ENCODE data around the gene PUSL1.
A peak's percentile ranks its signal among the peaks of the same experiment; 100 is the strongest.

The PUSL1 gene

DNA sequence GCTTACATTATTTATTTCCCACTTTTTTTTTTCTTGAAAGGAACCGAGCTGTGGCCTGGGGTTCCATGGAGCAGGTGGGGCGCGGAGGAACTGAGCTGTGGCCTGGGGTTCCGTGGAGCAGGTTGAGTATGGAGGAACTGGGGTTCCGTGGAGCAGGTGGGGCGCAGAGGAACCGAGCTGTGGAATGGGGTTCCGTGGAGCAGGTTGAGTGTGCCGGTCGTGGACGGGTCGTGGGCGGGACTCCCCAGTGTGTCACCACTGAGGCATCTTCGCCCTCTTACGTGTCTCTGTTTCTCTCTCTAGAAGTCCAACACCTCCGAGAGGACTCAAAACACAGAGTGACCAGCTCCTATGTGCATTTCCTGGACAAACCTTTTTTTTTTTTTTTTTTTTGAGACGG, 29.4 kb upstream of the PUSL1 start:
- no peak for DNase-seq (ENCODE audit: low read depth in 3 of 3)

DNA sequence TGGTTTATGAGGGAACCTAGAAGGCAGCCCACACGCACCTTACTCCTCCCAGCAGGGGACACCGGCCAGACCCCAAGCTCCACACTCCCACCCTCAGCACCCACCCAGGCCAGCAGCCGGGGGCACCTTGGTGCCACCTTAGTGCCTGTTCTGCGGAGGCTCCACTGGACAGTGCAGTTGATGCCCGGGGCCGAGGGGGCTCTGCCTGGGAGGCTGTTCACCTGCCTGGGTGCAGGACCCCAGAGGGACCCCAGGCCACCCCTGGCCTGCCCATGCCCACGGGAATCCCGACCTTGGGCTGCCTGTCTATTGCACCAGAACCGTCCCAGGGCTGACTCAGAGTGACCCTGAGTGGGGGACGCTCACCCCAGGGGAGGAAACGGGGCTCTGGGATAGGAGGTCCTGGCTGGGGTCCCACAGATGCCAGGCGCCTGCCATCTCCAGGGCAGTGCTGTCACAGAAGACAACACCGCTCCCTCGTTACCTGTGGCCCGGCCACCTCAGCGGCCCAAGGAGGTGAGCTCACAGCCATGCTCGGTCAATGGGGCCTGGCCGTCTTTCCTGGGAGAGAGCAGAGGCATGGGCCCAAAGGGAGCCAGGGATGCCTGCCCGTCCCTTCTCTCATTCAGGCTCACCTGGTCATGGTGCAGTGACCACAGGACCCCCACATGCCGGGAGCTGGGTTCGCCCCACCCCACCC, 27.5 kb upstream of the PUSL1 start:
- DNase-seq (ENCODE audit: low read depth in 3 of 3): no peak

DNA sequence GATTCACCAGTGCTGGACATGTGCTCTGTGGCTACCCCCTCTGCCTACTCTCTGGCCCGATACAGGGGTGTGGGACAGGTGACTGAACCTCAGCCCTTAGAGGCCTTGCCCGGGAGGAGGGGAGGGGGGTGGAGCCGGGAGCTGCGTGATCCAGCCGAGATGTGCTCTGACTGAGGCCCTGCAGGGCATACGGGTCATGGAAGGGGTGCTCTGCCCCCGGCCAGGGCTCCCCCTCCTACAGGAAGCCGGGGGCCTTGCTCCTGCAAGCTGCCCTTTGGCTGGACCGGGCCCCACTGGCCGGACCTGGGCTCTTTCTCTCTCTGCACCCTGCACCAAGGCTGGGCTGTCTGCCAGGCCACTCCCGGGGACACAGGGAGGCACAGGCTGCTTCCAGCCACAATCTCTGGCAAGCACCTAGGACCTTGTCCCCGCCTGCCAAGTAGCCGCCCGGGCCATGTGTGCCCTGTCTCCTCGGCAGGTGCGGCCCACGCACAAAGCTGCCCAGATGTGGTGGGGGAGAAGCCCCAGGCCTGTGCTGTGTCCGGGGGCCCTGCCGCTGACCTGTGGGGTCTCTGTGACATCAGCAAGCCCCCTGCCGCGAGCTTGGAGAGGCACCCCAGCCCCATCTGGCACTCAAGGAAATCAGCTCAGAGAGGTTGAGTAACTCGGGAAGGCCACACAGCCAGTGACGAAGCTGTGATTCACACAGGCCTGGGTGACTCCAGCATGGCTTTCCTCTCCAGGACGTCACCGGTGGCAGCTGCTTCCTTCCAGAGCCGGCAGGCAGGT, 26.7 kb upstream of the PUSL1 start:
- DNase-seq (ENCODE audit: low read depth in 3 of 3): no peak

DNA sequence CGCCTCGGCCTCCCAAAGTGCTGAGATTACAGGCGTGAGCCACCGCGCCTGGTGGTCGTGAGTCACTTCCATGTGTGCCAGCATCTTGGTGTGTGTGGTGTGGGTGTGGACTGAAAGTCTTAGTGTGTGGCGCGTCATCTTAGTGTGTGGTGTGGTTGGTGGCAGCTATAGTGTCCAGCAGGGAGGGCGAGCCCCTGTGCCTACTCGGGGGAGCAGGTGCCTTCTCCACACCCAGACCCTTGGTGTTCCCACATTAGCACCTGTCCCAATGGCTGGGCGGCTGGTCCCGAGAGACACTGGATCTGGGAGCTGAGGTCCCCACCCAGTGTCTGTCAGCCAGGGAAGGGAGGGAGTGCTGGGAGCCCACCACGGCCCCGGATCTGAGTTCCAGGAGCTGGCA, 25.4 kb upstream of the PUSL1 start:
- DNase-seq (ENCODE audit: low read depth in 3 of 3): no peak

DNA sequence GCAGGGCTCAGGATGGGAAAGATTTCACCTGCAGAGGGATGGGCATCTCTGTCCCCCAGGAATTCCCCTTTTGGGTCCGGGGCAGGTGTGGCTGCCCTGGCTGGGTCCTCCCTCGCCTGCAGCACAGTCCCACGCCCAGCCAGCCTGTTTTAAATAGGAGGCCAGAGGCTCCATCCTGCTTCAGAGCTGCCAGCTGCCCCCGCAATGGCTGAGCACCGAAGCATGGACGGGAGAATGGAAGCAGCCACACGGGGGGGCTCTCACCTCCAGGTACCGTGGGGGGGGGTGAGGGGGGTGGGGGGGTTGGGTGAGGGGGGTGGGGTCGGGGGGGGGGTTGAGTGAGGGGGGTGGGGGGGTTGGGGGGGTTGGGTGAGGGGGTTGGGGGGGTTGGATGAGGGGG, 24.6 kb upstream of the PUSL1 start:
- no peak for DNase-seq (ENCODE audit: low read depth in 3 of 3)

DNA sequence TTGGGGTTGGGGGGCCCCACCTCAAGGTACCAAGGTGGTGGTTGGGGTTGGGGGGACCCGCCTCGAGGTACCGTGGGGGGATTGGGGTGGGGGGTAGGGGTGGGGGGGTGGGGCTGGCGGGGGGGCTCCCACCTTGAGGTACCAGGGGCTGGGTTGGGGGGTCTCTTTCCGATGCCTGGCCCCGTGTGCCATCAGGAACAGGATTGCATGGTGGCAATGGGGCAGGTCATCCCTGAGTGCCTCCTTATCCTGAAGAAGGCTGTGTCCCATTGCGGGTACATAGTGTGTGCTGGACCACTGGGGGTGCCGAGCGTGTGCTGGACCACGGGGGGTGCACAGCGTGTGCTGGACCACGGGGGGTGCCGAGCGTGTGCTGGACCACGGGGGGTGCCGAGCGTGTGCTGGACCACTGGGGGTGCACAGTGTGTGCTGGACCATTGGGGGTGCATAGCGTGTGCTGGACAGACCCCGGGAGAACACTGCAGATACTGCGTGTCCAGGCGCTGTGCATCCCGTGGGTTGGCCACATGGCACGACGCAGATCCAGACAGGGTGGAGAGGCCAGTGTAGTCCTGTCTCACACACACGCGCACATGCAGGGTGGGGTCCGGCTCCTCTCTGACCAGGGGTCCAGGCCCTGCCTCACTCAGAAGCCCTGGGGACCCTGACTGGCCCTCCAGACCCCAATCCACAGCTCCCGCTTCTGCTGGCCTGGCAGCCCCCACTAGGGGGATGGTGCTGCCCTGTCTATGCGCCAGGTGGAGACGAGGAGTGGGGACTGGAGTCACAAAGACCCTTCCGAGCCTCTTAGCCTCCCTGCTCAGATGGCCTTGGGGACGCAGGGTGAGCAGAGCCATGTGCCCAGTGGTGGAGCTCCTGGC, 23.9 kb upstream of the PUSL1 start:
- no peak for DNase-seq (ENCODE audit: low read depth in 3 of 3)

DNA sequence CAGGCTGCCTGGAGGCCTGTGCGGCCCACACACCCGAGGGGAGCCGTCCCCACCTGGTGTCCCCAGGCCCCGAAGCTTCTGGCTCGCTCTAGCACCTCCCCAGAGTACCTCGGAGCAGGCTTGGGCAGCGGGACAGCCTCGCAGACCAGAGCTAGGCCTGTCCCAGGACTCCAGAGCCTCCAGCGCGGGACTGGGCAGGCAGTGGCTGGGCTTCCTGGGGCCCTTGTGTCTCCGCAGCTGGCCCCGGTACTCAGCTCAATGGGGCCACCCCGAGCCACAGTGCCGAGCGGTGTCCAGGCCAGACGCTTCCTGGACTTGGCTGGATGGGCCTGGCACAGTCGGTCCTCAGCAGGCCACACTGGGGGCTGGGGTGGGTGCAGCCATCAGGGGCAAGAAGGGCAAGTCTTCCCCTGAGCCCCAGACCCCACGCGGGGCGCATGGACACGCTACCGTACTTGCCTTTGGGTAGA, 23.3 kb upstream of the PUSL1 start:
- DNase-seq (ENCODE audit: low read depth in 3 of 3): no peak

DNA sequence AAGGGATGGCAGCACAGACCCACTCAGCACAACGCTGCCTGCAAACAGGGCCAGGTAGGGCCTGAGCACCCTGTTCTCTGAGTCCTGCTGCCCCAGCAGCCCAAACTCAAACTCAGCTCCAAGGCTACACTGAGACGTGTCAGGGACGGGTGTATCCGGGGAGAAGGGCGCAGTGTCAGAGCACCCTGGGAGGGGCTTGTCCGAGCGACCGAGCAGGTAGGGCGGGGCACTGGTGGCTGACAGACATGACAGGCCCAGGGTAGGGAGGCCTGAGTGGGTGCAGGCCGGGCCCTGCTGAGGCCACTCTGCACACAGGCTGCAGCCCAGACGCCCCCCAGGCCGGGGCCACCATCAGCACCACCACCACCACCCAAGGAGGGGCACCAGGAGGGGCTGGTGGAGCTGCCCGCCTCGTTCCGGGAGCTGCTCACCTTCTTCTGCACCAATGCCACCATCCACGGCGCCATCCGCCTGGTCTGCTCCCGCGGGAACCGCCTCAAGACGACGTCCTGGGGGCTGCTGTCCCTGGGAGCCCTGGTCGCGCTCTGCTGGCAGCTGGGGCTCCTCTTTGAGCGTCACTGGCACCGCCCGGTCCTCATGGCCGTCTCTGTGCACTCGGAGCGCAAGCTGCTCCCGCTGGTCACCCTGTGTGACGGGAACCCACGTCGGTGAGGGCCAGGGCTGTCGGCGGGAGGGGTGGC, 22.6 kb upstream of the PUSL1 start:
- no peak for DNase-seq (ENCODE audit: low read depth in 3 of 3)

DNA sequence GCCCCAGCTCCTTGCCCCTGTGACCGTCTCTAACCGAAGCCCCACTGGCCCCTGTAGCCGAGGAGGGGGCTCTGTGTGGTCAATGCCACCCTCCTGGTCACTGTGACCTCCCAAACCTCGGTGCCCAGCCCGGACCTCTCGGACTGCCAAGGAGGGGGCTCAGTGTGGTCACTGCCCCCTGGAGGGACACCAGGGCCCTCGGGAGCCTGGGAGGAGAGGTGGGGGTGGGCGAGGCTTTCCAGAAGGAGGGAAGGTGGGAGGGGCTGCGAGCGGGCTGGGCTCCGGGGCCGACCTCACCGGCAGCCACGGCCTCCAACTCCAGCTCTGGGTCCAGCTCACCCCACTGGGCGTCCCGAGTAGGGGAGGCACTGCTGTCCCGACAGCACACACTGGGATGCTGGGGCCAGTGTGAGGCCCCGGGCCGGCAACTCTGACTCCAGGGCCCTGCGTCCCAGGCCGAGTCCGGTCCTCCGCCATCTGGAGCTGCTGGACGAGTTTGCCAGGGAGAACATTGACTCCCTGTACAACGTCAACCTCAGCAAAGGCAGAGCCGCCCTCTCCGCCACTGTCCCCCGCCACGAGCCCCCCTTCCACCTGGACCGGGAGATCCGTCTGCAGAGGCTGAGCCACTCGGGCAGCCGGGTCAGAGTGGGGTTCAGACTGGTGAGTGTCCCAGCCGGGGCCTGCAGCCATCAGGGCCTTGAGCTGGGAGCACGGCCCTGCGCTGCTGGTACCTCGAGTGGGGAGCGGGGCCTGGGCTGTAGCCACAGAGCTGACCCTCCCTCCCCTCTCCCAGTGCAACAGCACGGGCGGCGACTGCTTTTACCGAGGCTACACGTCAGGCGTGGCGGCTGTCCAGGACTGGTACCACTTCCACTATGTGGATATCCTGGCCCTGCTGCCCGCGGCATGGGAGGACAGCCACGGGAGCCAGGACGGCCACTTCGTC, 21.8 kb upstream of the PUSL1 start:
- DNase-seq (ENCODE audit: low read depth in 3 of 3): no peak

DNA sequence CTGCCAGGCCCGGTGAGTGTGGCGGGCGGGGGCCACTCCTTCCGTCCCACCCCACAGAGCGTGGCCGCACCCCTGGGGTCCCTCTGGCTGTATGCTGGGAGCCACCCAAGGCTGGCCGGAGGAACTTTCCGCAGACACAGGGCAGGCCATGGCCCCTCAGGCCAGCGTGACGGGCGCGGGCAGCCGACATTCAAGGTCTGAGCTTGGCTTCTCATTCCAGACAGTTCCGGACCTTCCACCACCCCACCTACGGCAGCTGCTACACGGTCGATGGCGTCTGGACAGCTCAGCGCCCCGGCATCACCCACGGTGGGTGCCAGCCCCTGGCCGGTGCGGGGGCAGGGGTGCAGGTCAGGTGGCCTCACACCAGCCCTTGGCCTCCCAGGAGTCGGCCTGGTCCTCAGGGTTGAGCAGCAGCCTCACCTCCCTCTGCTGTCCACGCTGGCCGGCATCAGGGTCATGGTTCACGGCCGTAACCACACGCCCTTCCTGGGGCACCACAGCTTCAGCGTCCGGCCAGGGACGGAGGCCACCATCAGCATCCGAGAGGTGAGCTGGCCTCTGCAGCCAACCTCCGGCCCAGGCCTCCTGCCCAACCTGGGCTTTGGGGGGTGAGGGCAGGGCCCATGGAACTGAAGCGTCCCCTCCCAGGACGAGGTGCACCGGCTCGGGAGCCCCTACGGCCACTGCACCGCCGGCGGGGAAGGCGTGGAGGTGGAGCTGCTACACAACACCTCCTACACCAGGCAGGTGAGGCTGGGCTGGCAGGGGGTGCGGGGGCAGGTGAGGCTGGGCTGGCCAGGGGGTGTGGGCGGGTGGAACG, 20.9 kb upstream of the PUSL1 start:
- no peak for DNase-seq (ENCODE audit: low read depth in 3 of 3)

DNA sequence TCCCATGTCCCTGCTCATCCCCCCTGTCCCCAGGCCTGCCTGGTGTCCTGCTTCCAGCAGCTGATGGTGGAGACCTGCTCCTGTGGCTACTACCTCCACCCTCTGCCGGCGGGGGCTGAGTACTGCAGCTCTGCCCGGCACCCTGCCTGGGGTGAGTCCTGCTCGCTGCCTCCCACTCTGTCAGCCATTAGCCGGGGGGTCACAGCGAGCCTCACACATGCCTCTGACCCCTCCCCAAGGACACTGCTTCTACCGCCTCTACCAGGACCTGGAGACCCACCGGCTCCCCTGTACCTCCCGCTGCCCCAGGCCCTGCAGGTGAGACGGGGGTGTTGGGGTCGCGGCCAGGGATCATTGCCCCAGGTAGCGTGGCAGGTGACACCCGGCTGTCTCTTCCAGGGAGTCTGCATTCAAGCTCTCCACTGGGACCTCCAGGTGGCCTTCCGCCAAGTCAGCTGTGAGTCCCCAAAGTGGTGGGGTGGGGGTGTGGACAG, 18.1 kb upstream of the PUSL1 start:
- peak; percentile 46 to 50 (median 48) for DNase-seq (ENCODE audit: low read depth in 3 of 3)

DNA sequence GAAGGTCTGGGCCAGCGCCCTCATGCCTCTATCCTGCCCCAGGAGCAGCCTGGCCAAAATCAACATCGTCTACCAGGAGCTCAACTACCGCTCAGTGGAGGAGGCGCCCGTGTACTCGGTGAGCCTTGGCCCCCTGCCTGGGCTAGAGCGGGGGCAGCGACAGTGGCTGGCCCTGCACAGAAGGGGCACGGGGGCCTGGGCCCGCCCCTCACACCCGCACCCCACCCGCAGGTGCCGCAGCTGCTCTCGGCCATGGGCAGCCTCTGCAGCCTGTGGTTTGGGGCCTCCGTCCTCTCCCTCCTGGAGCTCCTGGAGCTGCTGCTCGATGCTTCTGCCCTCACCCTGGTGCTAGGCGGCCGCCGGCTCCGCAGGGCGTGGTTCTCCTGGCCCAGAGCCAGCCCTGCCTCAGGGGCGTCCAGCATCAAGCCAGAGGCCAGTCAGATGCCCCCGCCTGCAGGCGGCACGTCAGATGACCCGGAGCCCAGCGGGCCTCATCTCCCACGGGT, 17.3 kb upstream of the PUSL1 start:
- no peak for DNase-seq (ENCODE audit: low read depth in 3 of 3)

DNA sequence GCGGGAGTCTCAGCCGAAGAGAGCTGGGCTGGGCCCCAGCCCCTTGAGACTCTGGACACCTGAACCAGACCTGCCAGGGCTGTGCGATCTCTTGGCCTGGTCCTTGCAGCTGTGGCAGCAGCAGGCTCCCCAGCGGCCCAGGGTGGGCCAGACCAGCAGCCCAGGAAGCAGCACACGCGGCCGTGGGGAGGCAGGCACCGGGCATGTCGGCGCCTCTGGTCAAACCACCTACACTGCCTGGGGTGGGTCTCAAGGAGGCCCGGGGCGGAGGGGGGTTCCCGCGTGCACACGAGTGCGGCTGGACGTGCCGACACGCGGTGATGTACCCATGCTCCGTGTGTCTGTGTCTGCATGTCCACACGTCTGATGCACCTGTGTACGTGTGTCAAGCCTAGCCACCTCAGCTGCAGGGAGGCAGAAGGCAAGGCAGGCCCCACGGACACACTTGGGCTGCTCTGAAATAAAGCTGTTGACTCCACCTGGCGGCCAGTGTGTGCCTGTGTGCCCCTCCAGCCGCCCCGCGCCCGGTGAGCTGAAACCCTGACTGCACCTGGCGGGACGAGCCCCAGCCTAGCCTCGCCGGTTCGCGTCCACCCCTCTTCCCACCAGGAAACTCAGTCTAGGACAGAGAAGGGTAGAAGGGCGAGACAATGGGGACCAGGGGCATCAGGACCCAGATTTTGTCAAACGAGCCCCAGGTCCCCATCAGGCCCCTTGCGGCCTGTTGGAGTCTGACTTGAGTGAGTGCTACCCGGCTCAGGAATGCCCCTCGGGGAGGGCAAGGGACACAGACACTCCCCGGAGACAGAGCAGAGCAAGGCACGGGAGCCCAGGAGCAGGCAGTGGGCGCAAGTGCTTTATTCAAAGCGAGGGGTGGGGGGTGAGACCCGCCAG, 16.6 kb upstream of the PUSL1 start:
- peak; percentile 45 to 52 (median 51) for DNase-seq (ENCODE audit: low read depth in 3 of 3)

DNA sequence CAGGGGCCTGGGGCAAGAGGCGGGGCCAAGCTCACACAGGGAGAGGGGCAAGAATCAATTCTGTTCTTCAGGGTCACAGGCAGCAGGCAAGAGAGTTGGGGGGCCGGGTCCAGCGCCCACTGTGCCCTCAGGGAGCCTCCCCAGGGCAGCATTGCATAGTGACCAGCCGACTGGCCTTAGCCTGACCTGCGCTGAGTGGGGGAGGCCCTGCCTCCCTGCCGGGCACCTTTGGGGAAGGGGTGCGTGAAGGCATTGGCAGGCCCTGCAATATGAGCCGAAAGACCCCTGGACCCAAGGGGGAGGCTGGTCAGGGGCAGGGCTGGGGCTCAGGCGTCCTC, 16.0 kb upstream of the PUSL1 start:
- no peak for DNase-seq (ENCODE audit: low read depth in 3 of 3)

DNA sequence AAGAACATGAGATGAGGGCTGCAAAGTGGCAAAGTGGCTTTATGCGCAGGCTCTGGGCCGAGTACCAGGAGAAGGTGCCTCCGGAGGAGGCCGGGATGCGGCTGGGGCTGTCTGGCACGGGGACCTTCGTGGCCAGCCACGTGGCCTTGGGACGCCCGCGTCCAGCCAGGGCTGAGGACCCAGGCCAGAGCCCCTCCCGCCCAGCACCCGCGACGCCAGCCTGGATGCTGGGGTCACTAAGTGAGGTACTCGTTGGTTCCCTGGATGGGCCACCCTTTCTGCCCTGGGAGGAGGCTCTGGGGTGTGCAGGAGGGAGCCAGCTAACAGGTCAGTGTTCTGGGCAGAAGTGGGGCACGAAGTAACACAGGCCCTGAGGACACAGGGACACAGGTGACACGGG, 15.5 kb upstream of the PUSL1 start:
- no peak for DNase-seq (ENCODE audit: low read depth in 3 of 3)

DNA sequence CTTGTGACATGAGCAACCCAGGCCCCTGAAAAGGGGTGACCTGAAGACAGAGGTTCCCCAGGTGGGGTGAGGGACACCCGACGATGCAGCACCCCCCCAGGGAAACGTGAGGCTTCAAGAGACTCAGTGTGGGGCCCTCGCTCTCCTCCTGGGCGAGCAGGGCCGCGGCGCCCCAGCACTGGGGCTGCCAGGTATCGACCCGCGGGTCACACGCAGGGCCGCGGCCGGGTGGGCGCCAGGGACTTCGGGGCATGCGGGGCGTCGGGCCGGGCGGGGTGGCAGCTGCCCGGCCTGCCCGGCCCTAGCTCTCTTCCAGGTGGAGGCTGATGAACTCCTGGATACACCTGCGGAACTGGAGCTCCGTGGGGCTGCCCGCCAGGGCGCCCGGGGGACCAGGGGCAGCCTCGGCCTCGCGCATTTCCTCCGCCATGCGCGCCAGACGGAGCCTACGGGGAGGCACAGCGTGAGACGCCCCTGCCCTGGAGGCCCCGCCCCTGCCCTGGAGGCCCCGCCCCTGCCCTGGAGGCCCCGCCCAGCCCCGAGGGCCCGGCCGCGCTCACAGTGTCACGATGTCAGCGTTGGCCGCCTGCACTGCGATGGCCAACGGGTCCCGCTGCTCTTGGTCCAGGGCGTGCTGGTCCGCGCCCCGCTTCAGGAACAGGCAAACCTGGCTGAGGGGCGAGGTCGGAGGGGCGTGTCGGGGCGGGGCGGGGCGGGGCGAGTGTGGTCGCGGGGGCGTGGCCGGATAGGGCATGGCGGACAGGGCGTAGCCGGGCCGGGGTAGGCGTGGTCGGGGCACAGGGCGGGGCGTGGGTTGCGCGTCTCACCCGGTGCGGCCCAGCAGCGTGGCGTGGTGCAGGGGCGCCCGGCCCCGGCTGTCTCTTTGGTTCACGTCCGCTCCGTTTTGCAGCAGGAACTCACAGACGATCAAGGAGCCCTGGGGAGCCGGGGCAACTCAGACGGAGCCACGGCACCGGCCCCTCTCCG, 14.8 kb upstream of the PUSL1 start:
- DNase-seq (ENCODE audit: low read depth in 3 of 3): no peak

DNA sequence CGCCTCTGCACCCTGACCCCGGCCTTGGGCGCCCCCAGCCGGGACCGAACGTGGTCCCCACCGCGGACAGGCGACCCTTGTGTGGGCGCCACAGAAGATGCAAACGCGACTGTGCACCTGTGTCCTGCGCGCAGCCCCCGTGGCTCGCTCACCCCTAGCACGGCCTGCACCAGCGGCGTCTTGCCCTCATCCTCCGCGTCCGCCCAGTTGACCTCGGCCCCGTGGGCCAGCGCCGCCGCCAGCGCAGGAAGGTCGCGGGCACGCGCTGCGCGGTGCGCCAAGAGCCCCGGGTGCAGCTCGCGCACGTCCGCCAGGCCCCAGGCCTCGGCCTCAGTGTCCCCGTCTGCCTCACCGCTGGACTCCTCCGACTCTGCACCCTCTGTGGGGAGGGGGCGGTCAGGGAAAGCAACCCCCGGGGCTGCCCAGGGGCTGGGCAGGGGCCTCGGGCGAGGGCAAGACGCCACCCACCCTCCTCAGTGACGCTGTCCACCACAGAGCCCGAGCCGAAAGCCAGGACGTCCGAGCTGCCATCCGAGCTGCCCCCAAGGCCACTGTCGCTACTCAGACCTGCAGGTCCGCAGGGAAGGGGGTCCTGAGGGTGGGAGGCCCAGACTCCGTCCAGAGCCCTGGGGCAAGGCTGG, 14.0 kb upstream of the PUSL1 start:
- no peak for DNase-seq (ENCODE audit: low read depth in 3 of 3)

Data from stimulated activated CD4-positive, alpha-beta T cell treated with anti-CD3 and anti-CD28 coated beads, TNF-alpha, amount 100 ng/mL, for 4 hours (primary cell).